SK-N-SH (cell line): ENCODE results near the gene KBTBD2. TPM values are rescaled to one million over a fixed set of nuclear protein-coding genes. Genes with fewer than 3 reads are reported as not detected.
"Not testable (repeated sequence)": the region's sequence is repeated elsewhere in the genome, so short reads cannot be mapped to it uniquely, and the experiment has no call there.

Source experiments
- CTCF ChIA-PET: fragments of 300-600, 350-600 bp; formaldehyde crosslinking; extraction: SDS; loops from one replicate; lab custom pipeline; 2021; lab: Yijun Ruan, JAX
- POLR2A ChIA-PET: fragments of 350-600 bp; sonication (Branson Sonifier 250); formaldehyde crosslinking; extraction: SDS; loops from one replicate; lab custom pipeline; 2020; ENCODE audit warnings: antibody characterized with exemption, inconsistent platforms; lab: Yijun Ruan, JAX
- DNase-seq: peaks from one replicate; pipeline ENCODE4 v3.0.0; 2012
- H2AFZ ChIP-seq: fragments of 200-600 bp; sonication (generic); 2 replicates; pipeline ENCODE4 v1.8.1; 2016; ENCODE audit warnings: antibody characterized with exemption, mild to moderate bottlenecking, low read depth
- H3F3A ChIP-seq: fragments of 200-600 bp; sonication (generic); replicated peaks from 2 replicates; pipeline ENCODE3; 2016; ENCODE audit warnings: antibody characterized with exemption, mild to moderate bottlenecking; ENCODE audit not compliant: insufficient read depth
- H3K27ac ChIP-seq, 2 experiments: fragments of 200-500 bp in 1 of 2; fragments of 200-600 bp in 1 of 2; sonication (Bioruptor generic) in 1 of 2; sonication (generic), shearing (Covaris generic) in 1 of 2; 2 replicates each; pipeline versions ENCODE4 v1.5.1 to v1.6.1; 2014 to 2016; ENCODE audit warnings: low read depth in 2 of 2, inconsistent platforms in 1 of 2, low read length in 1 of 2, mild to moderate bottlenecking in 1 of 2, mixed read lengths in 1 of 2
- H3K27me3 ChIP-seq: fragments of 200-600 bp; sonication (generic), shearing (Covaris generic); 2 replicates; pipeline ENCODE4 v1.6.1; 2016; ENCODE audit warnings: mixed run types; ENCODE audit not compliant: insufficient read depth
- H3K36me3 ChIP-seq, 2 experiments: fragments of 200-500 bp in 1 of 2; fragments of 200-600 bp in 1 of 2; sonication (Bioruptor generic) in 1 of 2; sonication (generic) in 1 of 2; replicated peaks in 1 of 2; 2 replicates each; pipeline versions ENCODE3 to v1.5.1; 2014 to 2016; ENCODE audit warnings: low read length in 1 of 2, mild to moderate bottlenecking in 1 of 2; ENCODE audit not compliant: insufficient read depth in 2 of 2, control insufficient read depth in 1 of 2
- H3K4me1 ChIP-seq, 2 experiments: fragments of 200-500 bp in 1 of 2; fragments of 200-600 bp in 1 of 2; sonication (Bioruptor generic) in 1 of 2; sonication (generic), shearing (Covaris generic) in 1 of 2; 2 replicates each; pipeline versions ENCODE4 v1.5.1 to v1.6.1; 2014 to 2016; ENCODE audit warnings: low read depth in 1 of 2, low read length in 1 of 2, mixed run types in 1 of 2; ENCODE audit not compliant: insufficient read depth in 2 of 2, control insufficient read depth in 1 of 2
- H3K4me2 ChIP-seq: fragments of 200-600 bp; sonication (generic), shearing (Covaris generic); 2 replicates; pipeline ENCODE4 v1.6.1; 2017; ENCODE audit warnings: mixed run types
- H3K4me3 ChIP-seq, 2 experiments: fragments of 200-500 bp in 1 of 2; fragments of 200-600 bp in 1 of 2; sonication (Bioruptor generic) in 1 of 2; sonication (generic), shearing (Covaris generic) in 1 of 2; 2 replicates each; pipeline versions ENCODE4 v1.5.1 to v1.8.1; 2014 to 2016; ENCODE audit warnings: low read depth in 2 of 2, inconsistent platforms in 1 of 2, low read length in 1 of 2, mild to moderate bottlenecking in 1 of 2, mixed read lengths in 1 of 2, moderate library complexity in 1 of 2
- H3K79me2 ChIP-seq: fragments of 200-600 bp; sonication (generic); 2 replicates; pipeline ENCODE4 v1.8.1; 2017; ENCODE audit warnings: mild to moderate bottlenecking; ENCODE audit not compliant: insufficient read depth
- H3K9ac ChIP-seq: fragments of 200-600 bp; sonication (generic); 2 replicates; pipeline ENCODE4 v1.6.1; 2017; ENCODE audit warnings: mixed run types
- H3K9me2 ChIP-seq: fragments of 200-600 bp; sonication (generic); 2 replicates; pipeline ENCODE4 v1.6.1; 2017; ENCODE audit warnings: mixed run types
- H3K9me3 ChIP-seq: fragments of 200-600 bp; sonication (generic); 2 replicates; pipeline ENCODE4 v1.6.1; 2017; ENCODE audit warnings: mixed run types, mild to moderate bottlenecking, moderate library complexity
- H4K20me1 ChIP-seq: fragments of 200-600 bp; sonication (generic); 2 replicates; pipeline ENCODE4 v1.6.1; 2017; ENCODE audit warnings: mild to moderate bottlenecking, mixed run types; ENCODE audit not compliant: insufficient read depth
- WGBS: methylation state at CpG from one replicate; pipeline ENCODE4 v1.1.6; 2017; ENCODE audit warnings: low lambda C conversion rate; 5-methylcytosine and 5-hydroxymethylcytosine counted together
- polyA plus RNA-seq, 3 experiments: library from polyadenylated mRNA; depleted of rRNA; stranded (reverse); fragments of >200 nt; gene quantifications; 2 replicates each; pipeline ENCODE4 v1.2.3, GENCODE V29; 2012

Gene KBTBD2
- polyA plus RNA-seq, 1 of the 3 experiments (the other 2 are of a cell fraction): 23.6 TPM

DNA sequence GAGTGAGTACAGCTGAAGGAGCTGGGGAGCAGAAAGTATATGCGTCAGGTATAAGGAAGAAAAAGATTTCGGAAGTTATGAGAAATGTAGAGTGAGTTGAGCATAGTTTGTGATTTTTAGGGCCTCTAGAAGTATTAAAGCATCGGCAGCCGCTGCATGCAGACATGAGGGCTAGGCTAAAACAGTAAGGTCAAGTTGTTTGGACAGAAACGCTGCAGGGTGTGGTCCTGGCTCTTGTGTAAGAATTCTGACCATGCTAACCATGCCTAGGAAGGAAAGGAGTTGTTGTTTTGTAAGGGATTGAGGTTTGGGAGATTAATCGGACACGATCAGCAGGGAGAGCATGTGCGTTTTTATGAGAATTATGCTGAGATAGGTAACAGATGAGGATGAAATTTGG is 51.7 kb downstream of the KBTBD2 start:
- H3K27ac ChIP-seq, H3K9me2 ChIP-seq, CTCF ChIA-PET, H3K79me2 ChIP-seq, H3K36me3 ChIP-seq, H3K9me3 ChIP-seq, H2AFZ ChIP-seq, H3K4me3 ChIP-seq, H4K20me1 ChIP-seq, DNase-seq, H3K27me3 ChIP-seq, H3F3A ChIP-seq, POLR2A ChIA-PET, H3K4me1 ChIP-seq, H3K4me2 ChIP-seq, H3K9ac ChIP-seq: not testable (repeated sequence)
- 90% methylated on average over 8 of the region's 8 CpGs for WGBS

DNA sequence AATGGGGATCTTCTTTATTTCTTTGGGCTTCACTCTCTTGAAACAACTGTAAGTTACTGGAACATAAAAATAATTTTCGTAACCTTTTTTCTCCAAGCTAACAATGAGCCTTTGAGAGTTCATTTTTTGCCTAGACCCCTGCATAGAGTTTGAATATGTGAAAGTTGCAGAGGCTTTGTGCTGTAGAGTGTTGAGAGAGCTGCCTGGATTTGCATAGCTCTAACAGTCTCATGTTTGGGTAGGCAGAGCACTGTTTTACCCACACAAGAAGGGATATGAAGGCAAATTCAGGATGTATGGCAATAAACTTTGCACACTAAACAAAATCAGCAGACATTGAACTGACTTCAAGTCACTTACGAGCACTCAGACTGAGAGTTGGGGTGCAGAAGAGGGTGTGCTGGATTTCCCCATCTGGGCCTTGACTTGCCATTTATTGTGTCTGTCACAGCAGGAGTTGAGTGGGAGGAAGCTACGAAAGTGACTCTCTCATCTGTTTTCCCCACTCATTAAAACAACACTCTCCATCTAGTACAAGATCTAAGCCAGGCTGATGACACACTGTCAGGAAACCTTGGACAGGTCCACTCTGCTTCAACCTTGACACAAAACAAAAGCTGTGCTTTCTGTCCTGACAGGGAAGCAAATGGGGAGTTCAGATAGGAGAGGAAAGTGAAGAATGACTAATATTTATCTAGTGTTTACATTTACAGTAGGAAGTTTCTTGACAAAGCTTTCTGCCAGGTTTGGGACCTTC is 62.4 kb downstream of the KBTBD2 start:
- H2AFZ ChIP-seq, H4K20me1 ChIP-seq, H3K9me2 ChIP-seq, H3K9ac ChIP-seq, CTCF ChIA-PET, DNase-seq, H3F3A ChIP-seq, H3K4me3 ChIP-seq, H3K4me1 ChIP-seq, H3K27me3 ChIP-seq, H3K79me2 ChIP-seq, H3K4me2 ChIP-seq, H3K9me3 ChIP-seq, POLR2A ChIA-PET, H3K36me3 ChIP-seq: not testable (repeated sequence)
- WGBS: 97% methylated on average over 1 of the region's 3 CpGs
- peak overlapping the region in 1 of 2 experiments; percentile 16; a peak in 1 of 4 replicates for H3K27ac ChIP-seq

Other genes starting within 250 kb of the KBTBD2 start
- 211 and 219 TPM in 2 replicates for gene FKBP9, start 65.7 kb upstream of the KBTBD2 start, polyA plus RNA-seq (2012; rRNA removed)
- 13.2 and 14.1 TPM in 2 replicates for gene NT5C3A, start 171.0 kb upstream of the KBTBD2 start, polyA plus RNA-seq (2012; rRNA removed)
- gene RP9, start 217.6 kb upstream of the KBTBD2 start, polyA plus RNA-seq (2012; rRNA removed): 31.6 and 32.0 TPM in 2 replicates
- gene BBS9, start 237.8 kb upstream of the KBTBD2 start, polyA plus RNA-seq (2012; rRNA removed): 7.5 and 11.1 TPM in 2 replicates